NCI-H2227 (cell line): ENCODE data around the gene CASKIN1.
A peak's percentile ranks its signal among the peaks of the same experiment; 100 is the strongest.

Experiments used
- DNase-seq: peaks from one replicate; lab custom pipeline; 2025; ENCODE audit not compliant: unreplicated experiment; lab: John Stamatoyannopoulos, UW

The CASKIN1 gene

DNA sequence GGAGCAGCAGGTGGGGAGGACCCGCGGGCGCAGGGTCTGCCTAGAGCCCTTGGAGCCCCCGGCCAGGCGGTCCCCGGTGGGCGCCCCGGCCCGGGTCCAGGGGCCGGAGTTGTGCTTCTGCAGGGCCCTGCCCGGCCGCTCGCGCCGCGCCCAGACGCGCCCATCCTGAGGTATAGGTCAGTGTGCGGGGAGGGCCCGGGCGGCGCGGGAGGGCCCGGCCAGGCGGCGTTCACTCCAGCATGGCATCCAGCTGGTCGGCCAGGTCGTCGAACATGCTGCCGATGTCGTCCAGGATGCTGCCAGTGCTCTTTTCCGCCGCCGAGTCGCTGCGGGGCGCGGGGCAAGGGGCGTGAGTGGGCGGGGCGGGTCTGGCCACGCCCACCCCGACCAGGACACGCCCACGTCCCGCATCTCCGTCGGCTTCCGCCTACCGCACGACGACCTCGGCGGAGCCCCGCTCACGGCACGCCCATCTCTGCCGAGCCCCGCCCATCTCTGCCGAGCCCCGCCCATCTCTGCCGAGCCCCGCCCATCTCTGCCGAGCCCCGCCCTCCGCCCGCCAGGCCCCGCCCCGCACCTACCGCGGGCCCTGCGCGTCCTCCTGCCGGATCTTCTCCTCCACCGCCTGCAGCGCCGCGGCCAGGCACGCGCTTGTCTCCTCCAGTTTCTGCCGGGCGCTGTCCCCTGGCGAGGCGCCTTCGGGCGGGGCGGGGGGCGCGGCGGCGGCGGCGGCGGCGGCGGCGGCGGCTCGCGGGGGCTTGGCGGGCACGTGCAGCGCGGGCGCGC, 17.9 kb downstream of the CASKIN1 start:
- no peak for DNase-seq

DNA sequence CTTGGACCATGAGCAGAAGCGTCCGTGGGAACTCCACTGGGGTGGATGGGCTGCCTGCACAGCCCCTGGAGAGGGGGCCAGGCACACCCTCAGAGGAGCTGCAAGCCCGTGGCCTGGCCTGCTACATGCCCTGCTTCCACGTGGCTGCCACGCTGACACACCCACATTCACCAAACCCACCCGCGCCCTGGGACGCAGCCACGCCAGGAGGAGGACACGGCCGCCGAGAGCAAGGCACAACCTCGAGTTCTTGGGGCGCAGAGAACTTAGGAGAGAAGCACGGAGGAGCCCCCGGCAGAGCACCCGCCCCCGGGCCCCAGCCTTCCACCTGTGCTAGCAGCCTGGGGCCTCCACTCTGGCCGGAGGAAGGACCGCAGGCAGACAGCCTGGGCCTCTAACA, 18.8 kb downstream of the CASKIN1 start:
- DNase-seq = no peak

DNA sequence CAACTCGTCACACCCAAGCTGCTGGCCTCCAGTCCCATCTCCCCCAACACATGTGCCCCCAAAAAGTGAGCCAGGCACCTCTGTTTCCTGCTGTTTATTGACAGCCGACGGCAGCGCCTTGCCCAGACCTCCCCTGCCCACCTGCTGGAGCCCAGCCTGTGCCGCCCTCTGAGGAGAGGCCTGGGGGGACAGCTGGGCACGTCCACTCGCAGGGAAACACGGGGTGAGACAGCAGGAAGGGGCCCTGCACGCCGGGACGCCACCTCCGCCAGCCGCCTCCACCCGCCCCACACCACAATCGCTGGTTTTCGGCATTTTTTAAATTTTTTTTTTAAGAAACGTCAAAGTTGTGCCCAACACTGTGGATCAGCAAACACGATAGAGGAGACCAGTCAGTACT, 19.3 kb downstream of the CASKIN1 start:
- DNase-seq = no peak

DNA sequence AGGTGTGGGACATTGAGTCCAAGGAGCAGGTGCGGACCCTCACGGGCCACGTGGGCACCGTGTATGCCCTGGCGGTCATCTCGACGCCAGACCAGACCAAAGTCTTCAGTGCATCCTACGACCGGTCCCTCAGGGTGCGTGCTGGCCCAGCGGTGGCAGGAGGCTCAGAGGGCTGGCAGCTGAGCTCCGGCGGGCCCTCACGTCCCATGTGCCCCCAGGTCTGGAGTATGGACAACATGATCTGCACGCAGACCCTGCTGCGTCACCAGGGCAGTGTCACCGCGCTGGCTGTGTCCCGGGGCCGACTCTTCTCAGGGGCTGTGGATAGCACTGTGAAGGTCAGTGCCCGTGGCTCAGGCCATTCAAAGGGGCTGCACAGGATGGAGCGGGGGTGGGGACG, 20.4 kb downstream of the CASKIN1 start:
- DNase-seq = no peak

DNA sequence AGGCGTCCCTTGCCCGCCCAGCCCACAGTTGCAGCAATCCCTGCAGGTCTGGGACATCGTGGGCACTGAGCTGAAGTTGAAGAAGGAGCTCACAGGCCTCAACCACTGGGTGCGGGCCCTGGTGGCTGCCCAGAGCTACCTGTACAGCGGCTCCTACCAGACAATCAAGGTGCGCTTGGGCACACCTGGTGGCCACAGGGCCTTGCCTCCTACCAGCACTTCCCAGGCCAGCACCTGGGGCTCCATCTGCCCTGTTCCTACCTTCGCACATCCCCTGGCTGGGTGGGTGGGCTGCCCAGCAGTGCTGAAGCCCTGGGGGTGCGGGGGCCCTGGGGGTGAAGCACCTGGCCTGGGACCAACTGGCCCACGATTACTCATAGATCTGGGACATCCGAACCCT, 21.0 kb downstream of the CASKIN1 start:
- DNase-seq = no peak

DNA sequence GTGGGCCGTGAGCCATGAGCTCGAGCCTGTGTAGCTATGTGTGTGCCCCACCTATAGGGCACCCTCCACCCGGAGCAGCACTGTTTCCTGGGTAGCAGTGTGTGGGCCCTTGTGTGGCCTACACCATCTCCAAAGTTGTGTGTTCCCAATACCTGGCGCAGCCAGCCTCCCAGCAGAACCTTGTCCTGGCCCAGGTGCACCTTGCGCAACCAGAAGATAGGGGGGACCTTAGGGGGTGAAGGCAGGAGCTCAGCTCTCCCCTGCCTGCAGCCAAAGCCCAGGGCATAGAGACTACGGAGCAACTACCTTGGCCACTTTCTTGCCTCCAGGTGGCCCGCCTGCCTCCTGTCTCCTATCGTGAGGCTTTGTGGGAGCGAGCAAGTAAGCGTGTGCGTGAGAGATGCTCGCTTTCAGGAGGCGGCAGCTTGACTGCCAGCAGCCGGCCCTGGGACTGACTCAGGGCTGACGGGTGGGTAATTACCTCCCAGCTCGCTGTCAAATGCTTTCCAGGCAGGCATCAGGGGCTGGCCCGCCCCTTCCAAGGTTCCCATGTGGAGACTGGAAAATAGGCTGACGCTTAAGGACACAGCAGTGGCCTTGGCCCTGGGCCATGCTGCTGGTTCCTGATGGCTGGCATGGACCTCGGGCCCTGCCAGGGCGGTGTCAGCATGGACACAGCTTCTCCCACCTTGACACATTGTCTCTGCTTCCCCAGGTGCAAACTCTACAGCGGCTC, 21.8 kb downstream of the CASKIN1 start:
- peak; percentile 94 for DNase-seq

DNA sequence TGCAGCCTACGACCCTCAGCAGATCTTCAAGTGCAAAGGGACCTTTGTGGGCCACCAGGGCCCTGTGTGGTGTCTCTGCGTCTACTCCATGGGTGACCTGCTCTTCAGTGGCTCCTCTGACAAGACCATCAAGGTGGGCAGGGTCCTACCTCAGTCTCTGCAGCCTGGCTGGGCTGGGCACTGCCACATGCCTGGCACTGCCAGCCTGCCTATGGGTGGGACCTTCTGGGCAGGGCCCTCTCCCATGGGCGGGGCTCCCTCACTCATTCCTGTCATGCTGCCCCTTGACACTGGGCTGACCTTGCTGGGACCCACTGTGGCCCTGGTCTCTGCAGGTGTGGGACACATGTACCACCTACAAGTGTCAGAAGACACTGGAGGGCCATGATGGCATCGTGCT, 22.5 kb downstream of the CASKIN1 start:
- no peak for DNase-seq

DNA sequence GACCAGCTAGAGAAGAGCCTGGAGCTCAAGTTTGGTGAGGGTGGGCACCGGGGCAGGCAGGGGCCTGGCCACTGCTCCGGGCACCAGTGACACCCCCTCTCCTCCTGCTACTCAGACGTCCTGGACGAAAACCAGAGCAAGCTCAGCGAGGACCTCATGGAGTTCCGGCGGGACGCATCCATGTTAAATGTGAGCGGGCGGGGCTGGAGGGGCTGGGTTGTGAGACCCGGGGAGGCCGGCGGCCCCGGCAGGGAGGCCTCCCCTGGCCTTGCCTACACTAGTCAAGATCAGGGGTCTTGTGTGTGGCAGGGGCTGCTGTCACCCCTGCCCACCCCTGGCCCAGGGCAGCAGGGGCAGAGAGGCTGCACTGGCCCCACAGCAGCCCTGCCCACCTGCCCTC, 23.0 kb downstream of the CASKIN1 start:
- DNase-seq = no peak

DNA sequence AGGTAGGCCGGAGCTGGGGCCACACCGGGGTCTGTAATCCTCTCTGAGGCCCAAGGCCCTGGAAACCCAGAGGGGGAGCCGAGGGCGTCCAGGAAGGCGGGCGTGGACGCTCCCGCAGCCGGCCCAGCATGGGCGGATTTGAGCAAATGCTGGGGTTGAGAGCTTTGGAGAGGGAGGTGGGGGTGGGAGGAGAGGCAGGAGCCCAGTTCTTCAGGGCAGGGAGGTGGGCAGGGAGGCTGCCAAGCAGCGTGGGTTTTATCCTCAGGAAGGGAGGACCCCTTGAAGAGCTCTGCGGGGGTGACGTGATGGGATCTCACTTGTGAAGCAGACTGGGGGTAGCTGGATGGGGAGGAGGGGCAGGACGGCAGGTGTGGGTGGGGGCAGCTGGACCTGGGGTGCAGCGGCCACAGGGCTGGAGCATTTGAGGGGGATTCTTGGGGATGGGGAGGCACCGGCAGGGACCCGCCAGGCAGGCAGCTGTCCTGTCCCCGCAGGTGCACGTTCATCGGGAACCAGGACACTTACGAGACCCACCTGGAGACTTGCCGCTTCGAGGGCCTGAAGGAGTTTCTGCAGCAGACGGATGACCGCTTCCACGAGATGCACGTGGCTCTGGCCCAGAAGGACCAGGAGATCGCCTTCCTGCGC, 23.6 kb downstream of the CASKIN1 start:
- DNase-seq = no peak

DNA sequence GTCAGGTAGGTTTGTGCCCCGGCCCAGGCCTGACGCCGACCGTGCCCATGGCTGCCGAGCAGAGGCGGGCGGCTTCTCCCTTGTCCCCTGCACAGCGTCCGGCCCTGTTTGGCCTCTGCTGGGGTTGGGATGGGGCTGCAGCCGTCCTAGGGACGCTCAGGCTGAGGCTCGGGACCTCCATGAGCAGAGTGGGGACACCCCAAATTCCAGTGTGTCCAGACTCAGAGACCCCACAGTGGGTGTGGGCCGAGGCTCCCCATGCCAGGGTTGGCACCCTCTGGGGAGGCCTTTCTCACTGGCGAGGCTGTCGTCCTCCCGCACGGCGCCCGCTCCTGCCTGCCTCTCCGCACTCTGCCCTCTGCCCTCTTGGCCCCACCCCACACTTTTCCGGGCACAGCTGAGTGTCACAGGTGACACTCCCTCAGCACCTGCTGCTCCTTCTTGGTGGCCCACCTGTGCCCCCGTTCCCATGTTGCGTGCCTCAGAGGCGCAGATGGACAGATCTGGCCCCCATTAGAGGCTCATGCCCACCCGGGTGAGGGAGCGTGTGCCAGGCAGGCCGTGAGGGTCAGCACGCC, 24.7 kb downstream of the CASKIN1 start:
- no peak for DNase-seq

DNA sequence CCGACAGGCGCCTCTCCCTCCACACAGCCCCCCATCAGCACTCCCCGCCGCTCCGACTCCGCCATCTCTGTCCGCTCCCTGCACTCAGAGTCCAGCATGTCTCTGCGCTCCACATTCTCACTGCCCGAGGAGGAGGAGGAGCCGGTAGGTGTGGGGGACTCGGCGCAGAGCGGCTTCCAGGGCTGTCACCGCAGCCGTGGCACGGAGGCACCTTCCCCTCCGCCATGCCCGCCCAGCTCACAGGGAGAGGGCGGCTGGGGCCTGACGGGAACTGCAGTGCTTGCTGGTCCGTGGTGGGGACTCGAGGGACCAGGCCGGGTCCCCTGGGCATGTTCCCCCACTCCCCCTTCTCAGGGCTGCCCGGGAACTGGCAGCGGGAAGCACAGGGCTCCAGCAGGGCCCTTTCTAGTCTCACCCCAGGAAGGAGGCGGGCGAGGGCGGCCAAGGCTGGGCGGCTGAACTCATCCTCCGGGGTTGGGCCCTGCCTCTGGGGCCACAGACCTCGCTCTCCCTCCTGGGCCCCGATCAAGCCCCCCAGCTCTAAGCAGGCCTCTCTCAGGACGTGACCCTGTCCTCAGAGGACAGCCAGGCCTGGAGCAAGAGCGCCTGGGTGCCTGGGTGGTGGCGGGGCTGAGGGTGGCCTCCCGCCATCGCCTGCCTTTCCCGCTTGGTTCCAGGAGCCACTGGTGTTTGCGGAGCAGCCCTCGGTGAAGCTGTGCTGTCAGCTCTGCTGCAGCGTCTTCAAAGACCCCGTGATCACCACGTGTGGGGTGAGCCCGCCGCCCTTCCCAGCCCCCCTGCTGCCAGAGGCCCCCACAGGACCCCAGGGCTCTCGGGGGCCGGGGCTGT, 25.6 kb downstream of the CASKIN1 start:
- DNase-seq = no peak

DNA sequence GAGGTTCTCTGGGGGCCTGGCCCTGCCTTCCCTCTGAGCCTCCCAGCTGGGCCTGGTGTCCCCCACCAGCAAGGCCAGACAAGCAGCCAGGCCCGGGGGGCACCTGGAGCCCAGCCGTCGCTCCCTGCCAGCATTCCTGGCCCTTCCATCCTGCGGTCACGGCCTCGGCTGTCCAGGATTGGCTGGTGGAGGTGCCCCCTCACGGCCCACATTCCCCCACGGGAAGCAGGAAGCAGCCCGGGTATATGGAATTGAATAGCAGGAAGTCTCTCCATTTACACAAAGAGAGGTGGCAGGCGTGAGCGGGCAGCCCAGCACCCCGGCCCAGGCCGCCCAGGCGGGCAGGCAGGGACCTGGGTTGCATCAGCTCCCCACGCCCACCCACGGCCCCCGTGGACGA, 26.3 kb downstream of the CASKIN1 start:
- no peak for DNase-seq

DNA sequence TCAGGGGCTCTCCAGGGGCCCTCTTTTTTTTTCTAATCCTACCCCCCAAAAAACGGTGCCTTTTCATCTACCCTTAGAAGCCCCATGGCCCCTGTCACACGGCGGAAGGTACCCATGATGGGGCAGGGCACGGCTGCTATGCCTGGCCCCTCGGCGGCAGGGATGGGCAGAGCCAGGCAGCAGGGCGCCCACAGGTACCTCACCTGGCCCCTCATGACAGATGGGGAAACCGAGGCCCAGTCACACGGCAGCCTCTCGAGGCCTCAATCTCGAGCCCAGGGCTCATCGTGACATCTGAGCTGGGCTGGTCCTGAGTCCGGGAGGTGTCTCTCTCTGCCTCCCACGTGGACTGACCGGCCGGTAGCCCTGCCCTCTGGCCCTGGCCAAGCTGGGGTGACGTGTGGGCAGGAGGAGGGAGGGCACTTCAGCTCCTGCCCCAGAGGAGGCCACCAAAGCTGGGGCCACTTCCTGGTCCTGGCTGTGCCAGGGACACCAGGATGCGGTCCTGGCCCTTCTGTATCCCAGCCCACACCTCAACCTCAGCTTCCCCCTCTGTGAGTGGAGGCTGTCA, 29.3 kb downstream of the CASKIN1 start:
- no peak for DNase-seq

DNA sequence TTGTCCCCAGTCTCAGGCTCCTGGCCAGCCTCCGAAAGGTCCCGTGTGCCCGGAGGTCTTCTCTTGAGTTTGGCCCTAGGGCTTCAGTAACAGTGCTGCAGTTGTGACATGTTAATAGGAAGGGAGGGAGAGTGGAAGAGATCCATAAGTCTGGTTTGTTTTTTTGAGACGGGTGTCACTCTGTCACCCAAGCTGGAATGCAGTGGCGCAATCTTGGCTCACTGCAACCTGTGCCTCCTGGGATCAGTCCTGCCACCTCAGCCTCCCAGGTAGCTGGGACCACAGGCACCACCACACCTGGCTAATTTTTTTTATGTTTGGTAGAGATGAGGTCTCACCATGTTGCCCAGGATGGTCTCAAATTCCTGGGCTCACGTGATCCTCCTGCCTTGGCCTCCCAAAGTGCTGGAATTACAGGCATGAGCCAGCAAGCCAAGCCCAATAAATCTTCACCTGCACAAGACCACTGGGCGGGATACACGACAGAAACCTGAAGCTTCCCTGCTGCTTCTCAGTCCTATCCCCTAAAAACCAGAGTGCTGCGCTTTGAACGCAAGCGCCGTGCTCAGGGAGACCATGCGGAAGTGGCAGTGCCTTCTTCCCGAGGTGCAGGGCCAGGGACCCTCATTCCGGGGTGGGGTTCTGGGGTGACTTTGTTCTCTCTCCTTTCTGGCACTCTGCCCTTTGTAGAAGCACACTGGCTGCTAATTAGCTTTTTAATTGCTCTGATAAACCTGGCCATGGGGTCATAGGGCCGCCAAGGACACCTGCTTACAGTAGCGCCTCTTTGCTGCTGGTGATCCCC, 29.9 kb downstream of the CASKIN1 start:
- no peak for DNase-seq

DNA sequence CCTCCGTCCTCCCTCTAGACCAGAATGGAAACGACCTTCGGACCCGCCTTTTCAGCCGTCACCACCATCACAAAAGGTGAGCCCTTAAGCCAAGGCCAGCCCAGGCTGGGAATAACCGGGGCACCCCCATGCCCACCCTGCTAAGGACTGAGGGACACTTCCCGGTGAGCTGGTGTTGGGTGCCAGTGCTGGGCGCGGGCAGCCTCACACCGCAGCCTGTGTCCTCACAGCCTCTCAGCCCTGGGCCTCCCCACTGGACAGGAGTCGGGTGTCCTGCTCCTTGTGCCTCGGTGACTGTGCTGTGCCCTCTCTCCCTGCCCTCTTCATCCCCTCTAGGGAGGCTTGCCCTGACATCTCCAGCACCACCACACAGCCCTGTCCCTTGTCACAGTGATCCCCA, 30.5 kb downstream of the CASKIN1 start:
- DNase-seq = no peak

DNA sequence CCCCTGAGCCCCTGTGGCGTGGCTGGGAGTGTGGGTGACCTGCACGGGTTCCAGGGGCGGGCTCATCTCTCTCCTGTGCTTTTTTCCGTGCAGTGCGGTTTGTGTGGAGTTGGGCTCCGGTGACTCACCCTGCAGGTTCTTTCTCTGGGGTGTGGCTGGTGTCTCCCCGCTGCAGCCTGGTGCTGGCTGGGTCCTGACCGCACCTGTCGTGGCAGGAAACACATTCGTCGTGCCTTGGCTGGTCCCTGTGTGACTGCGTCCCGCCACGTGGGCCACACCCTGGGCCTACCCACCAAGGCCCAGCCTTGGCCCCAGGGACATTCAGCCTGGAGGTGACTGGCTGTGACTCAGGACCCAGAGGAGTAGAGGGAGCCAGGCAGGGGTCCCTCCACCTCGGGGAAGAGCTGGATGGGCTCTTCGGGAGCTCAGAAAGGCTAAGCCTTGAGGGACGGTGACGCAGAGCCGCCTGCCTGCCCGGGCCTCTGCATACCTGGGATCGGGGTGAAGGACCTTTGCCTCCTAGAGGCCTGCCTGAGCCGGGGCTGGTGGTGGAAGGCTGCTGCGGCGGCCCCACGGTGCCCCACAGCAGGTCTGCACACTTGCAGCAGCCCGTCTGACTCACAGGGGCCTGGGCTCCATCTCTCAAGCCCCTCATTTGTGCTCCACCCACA, 33.1 kb downstream of the CASKIN1 start:
- DNase-seq = no peak

DNA sequence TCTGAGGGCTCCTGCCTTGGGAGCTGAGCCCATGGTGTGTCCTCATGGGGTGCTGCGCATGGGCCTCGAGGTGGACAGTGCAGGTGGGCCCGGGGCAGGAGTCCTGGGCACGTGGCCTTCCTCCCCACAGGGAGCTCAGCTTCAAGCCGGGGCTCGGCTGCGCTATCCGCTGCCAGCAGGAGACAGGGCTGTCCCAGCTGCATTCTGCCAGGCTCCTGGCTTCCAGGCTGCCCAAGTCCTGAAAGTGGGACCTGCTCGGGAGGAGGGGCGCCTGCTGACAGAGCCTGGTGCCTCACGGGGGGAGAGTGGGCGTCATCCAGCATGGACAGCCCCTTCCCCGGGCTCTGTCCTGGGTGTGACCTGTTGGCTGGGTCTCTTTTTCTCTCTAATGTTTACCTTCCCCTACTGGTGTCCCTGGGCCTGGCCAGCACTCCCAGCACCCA, 33.7 kb downstream of the CASKIN1 start:
- DNase-seq = no peak

DNA sequence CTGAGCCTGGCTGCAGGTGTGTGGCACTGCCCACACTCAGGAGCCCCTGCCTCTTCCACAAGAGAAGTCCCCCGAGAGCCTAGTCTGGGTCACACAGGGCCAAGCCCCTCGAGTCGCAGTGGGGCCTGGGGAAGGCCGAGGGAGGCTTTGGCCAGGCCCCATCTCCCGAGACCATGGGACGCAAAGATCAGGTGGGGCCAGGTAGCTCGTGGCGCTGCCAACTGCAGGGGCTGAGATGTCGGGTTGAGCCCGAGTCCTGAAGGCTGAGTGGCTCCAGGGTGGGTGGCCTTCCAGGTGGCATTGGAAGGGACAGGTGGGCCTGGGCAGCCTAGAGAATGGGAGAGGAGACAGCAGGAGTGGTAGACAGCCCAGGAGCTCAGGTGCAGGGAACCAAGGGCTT, 34.5 kb downstream of the CASKIN1 start:
- DNase-seq = no peak

DNA sequence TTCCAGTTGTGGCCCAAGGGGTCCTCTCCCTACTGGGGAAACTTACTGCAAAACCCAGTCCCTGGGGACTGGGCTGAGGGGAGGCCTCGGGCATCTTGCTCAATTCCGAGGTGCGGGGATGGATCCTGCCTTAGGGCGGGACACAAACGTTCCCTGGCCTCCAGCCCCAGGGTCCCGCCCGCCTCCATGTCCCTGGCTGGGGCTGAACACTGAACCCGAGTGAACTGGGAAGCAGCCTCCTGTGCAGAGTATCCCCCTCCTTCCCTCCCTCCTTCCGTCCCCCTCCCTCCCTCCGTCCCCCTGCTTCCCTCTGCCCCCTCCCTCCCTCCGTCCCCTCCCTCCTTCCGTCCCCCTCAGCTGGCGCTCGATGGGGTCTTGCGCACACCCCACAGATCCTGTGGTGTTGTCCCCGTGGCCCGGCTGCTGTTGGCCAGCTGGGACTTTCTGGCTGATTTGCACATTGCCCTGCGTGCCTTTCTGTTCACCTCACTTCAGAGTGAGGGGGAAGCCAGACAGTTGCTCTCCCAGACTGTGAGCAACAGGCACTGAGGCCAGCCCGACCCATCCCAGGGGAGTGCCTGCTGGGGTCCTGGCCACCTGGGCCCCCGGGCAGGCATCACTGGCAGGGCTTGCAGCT, 35.4 kb downstream of the CASKIN1 start:
- no peak for DNase-seq
